Kidney glomerular epithelial cell (primary cell): ENCODE results near the gene MBD5.

Experiments used
- DNase-seq: peaks from one replicate; lab custom pipeline; 2025; lab: John Stamatoyannopoulos, UW

The MBD5 gene

DNA sequence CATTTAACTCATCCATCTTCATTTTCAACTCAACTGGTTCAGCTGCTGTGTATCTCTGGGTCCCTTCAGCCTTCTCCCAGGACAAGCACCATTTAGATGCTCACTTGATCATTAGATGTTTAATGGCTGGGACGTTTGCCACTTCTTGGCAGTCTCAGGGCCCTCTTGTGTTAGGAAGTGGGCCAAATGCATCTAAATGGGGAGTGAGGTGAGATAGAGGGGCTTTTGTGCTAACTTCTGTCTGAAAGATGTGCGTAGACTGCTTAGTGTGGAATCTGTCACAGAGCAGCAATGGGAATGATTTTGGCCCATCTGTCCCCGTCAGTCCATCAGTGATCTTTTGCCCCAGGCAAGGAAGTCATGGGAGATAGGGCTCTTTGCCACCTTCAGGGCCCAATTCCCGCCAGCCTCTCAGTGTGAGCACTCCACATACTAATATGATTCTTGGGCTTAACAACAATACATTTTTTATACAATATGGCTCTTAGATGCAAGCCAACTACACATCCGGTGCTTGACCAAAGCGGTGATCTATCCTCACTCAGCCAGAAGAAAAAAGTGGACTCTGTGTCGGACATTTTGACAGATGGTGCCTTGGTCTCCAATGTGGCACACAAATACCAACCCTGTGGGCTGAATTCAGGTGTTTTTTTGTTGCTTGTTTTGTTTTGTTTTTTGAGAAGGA is 528.0 kb downstream of the MBD5 start:
- DNase-seq: no peak

DNA sequence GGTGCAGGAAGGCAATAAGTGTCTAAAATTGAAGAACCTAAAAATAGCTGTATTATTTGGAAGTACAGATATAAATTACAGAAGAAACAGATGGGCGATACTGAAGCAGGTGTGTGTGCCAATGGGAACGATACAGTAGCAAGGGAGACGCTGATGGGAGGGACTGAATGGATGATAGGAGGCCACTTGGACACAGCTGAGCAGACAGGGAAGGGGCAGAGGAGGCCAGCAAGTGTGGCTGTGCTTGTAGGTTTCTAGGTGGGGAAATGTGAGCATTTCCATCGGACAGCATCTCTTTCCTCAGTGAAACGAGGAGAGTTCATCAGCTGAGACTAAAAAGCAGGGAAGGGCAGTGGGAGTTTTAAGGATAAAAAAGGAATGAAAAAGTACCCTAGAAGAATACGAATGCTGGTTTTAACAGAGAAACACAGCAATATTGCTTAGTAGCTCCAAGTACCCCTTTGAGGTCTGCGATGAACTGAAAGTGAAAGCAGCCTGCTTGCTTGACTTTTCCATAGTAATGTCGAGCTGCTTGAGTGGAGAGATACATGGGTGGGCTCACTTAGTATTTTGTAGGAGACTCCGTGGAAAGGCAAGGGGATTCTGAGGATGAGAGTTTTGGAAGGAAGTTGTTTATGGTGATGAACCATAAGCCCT is 531.9 kb downstream of the MBD5 start:
- DNase-seq: no peak

DNA sequence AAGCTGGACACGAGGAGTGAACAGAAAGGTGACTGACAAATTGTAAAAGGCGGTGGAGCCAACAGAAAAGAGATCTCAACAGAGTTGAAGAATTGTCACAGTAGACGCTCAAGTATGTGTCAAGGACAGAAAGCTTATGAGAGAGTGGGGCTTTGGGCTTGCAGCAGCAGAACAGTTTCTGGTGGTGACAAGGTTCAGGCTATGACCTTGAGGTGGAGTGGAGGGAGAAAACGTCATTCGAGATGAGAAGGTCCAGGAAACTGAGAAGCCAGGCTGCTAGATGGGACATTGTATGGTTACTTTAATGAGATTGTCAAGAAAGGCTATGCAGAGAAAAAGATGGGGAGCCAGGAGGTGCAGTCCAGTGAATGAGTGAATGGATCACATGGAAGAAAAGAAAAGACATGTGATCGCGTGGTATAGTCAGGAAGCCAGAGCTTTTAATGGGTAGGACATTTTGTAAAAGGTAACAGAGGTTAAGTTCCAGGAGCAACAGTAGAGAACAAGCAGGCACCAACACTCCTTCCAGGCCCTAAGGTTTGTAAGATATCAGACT is 532.5 kb downstream of the MBD5 start:
- no peak for DNase-seq

DNA sequence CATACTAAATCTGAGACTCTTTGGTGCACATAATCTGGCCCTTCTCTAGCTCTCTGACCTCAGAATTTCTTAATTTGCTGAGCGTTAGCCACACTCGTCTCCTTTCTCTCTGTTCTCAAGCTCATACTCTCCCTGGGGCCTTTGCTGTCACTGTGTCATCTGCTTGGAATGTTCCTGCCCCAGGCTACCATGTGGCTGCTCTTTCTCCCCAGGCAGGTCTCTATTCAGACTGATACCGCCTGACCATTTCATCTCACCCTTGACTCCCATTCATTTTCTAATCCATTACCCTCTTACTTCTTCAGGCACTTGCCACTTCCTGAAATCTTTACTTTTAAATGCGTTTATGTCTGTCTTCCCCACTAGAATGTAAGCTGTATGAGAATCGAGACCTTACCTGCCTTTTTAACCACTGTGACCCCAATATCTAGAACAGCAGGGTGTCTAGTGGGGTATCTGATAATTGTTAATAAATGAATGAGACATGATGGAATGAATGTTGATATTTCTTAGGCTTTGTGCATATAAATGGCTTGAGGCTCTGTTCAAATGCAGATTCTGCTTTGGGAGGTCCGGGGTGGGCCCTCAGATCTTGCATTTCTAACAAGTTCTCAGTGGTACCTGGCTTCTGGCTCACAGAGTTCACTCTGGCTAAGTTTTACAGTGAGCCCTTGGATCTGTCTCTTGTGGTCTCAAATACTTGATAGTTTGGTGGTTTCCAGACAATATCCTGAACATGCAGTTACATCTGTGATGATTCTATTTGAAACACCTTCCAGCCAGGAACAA is 533.8 kb downstream of the MBD5 start:
- no peak for DNase-seq

DNA sequence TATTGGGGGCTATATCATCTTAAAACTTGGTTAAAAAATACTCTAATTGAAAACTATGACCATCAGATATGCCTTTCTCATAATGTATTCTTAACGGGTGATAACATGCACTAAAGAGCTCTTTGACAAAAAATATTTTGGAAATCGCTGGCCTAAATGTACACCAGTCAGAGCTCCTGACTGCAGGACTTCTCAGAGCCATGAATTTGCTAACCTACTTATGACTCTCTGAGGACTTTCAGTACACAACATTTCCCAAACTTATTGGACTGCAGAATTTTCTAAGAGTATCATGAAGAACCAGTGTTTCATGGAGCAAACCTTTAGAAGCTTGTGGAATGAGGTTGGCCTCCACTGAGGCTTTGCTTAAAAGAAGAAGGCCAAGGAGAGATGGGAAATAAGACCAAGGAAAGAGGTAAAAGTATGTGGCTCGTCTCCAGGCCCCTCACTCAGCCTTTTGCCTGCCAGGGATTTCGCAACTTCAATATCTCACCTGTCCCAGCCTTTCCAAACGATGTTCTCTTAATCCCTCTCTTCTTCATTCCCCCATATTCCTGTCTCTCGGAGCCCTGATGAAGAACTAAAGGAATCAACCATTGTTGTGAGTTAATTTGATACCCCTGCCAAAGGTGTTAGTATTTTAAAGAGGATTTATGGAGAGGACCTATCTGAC is 534.9 kb downstream of the MBD5 start:
- no peak for DNase-seq

DNA sequence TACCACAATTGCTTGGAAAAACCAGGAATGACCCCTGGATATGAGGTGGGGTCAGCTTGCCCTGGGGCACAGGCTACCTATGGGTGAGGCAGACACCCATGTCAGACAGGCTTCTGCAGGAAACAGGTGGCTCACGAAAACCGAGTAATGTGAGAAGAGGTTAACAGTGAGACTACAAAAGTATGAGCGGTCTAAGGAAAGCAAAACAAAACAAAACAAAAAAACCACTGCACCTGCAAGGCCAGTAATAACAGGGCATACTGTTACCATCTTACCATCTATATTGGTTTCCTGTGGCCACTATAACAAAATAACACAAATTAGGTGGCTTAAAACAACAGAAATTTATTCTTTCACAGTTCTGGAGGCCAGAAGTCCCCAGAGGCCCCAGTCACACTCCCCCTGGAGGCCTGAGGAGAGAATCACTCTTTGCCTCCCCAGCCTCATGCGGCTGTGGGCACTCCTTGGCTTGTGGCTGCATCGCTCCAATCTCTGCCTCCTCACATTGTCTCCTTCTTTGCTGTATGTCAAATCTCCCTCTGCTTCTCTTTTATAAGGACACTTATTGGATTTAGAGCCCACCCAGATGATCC is 537.0 kb downstream of the MBD5 start:
- no peak for DNase-seq

DNA sequence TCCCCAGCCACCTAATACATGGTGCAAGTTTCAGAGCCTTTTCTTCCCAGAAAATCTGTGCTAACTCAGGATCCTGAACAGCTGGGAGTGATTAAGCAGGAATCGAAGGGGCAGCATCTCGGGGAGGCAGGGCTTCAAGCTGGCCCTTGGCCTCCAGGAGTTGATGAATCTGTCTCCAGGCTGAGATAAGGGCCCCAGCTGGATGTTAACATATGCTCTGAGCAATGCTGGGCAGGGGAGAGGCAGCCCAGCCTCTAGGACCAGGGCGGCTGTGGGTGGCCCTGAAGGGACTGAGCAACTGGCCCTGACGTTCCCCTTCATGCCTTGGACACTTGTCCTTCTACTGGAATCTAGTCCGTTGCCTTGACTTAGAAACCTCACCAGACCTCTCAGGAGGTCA is 539.6 kb downstream of the MBD5 start:
- no peak for DNase-seq

DNA sequence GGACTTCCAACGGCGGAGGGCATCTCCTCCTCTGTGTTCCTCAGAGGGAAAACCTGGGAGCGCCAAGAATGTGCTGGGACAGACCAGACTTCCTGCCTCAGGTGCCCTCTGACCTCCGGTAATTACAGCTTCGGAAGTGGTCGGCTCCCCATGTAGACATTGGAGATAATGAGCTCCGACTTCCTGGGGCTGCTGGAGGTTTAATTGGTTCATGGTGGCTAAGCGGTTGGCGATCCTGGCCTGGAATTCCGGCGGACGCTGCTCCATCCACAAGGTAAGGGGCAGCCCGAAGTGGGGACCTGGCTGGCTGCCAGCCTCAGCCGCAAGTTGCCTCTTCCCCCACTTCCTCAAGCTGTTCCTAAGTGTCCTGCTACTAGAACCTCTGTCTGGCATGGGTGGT is 540.5 kb downstream of the MBD5 start:
- DNase-seq: no peak

DNA sequence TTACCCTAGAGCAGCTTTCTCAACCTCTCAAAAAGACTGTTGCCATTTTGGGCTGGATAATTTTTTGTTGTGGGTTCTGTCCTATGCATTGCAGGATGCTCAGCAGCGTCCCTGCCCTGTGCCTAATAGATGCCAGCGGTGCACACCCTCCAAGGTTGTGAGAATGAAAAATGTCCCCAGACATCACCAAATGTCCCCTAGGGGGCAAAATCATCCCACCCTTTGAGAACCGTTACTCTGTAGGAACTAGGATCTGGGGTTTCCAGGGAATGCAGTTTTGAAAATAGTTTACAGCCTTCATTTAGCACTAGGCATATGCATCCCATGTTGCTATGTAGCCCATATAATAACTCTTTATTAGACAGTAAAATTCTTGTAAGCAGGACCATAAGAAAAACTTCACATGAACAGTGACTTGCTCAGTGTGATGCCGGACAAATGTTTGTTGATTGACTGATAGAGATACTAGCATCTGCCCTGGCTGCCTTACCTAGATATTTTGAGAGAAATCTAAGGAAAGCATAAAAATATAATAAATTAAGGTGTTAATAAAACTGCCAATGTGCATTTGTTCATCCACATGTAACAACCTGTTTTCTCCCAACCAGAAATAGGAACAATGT is 544.5 kb downstream of the MBD5 start:
- no peak for DNase-seq
